NCI-H128 (cell line): ENCODE data around the gene STX1B.
"Not testable (repeated sequence)": the region's sequence is repeated elsewhere in the genome, so short reads cannot be mapped to it uniquely, and the experiment has no call there.

Experiments
- DNase-seq: peaks from one replicate; lab custom pipeline; 2025; ENCODE audit not compliant: unreplicated experiment; lab: John Stamatoyannopoulos, UW

STX1B gene

GRCh38 chr16:31016018-31016417 is 5.6 kb upstream of the STX1B start:
- no peak for DNase-seq

DNA sequence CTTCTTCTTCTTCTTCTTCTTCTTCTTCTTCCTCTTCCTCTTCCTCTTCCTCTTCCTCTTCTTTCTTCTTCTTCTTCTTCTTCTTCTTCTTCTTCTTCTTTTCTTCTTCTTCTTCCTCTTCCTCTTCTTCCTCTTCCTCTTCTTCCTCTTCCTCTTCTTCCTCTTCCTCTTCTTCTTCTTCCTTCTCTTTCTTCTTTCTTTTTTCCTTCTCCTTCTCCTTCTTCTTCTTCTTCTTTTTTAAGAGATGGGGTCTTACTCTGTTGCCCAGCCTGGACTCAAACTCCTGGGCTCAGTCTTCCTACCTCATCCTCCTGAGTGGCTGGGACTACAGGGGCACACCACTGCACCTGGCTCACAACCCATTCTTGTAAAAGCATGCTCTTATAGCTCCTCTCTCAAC is 2.9 kb upstream of the STX1B start:
- not testable (repeated sequence) for DNase-seq

GRCh38 chr16:31011815-31012214 is 1.4 kb upstream of the STX1B start:
- DNase-seq = not testable (repeated sequence)

GRCh38 chr16:31009894-31010584 is 399 bp downstream of the STX1B start:
- DNase-seq = no peak

DNA sequence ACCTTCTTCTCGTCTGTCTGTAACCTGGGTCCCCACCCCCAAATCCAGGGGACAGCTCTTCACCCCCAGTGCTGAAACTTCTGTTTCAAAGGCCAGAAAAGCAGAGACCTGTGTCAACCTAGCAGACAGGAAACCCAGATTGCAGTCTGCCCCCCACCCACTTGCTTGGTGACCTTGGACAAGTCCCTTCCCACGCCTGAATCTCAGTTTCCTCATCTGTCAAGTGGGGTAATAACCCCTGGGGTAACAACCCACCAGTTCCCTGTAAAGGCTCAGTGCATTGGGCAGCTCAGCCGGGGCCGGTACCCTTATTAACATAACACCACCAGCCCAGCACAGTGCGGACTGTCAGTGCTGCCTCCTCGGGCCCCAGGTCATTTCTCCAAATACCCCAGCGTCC is 1.3 kb downstream of the STX1B start:
- DNase-seq = no peak

- DNase-seq = no peak
Measured at GRCh38 chr16:31008551-31008950, 1.9 kb downstream of the STX1B start.

DNA sequence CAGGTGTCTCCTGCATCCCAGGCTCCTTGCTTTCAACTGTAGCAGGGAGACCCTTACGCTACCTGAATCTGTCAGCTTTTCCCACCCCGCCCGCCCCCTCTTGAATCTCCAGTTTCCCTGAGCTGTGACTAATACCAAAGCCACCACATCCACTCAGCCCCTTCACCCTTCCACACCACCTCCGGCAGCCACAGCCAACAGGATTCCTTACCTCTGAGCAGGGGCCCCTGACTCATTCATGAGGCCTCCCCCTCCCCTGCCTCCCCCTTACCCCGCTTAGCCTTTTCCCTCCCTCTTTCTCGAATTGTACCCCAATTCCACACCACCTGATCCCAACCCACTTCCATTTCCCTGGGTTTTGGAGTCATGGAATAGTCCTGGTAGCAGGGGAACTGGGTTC is 2.3 kb downstream of the STX1B start:
- DNase-seq = no peak

GRCh38 chr16:31007684-31008083 is 2.8 kb downstream of the STX1B start:
- no peak for DNase-seq

GRCh38 chr16:31006589-31006988 is 3.8 kb downstream of the STX1B start:
- DNase-seq = no peak

- DNase-seq = no peak
Measured at GRCh38 chr16:31006086-31006385, 4.4 kb downstream of the STX1B start.

- no peak for DNase-seq
Measured at GRCh38 chr16:31005350-31006085, 4.9 kb downstream of the STX1B start.

- DNase-seq = no peak
Measured at GRCh38 chr16:31004658-31005057, 5.8 kb downstream of the STX1B start.

GRCh38 chr16:31003744-31004143 is 6.7 kb downstream of the STX1B start:
- DNase-seq = no peak

GRCh38 chr16:31002862-31003341 is 7.5 kb downstream of the STX1B start:
- no peak for DNase-seq

- DNase-seq = no peak
Measured at GRCh38 chr16:31002250-31002700, 8.2 kb downstream of the STX1B start.

GRCh38 chr16:31001507-31002249 is 8.8 kb downstream of the STX1B start:
- no peak for DNase-seq

GRCh38 chr16:31000671-31001382 is 9.6 kb downstream of the STX1B start:
- no peak for DNase-seq

GRCh38 chr16:30998852-30999761 is 11.3 kb downstream of the STX1B start:
- DNase-seq = no peak

DNA sequence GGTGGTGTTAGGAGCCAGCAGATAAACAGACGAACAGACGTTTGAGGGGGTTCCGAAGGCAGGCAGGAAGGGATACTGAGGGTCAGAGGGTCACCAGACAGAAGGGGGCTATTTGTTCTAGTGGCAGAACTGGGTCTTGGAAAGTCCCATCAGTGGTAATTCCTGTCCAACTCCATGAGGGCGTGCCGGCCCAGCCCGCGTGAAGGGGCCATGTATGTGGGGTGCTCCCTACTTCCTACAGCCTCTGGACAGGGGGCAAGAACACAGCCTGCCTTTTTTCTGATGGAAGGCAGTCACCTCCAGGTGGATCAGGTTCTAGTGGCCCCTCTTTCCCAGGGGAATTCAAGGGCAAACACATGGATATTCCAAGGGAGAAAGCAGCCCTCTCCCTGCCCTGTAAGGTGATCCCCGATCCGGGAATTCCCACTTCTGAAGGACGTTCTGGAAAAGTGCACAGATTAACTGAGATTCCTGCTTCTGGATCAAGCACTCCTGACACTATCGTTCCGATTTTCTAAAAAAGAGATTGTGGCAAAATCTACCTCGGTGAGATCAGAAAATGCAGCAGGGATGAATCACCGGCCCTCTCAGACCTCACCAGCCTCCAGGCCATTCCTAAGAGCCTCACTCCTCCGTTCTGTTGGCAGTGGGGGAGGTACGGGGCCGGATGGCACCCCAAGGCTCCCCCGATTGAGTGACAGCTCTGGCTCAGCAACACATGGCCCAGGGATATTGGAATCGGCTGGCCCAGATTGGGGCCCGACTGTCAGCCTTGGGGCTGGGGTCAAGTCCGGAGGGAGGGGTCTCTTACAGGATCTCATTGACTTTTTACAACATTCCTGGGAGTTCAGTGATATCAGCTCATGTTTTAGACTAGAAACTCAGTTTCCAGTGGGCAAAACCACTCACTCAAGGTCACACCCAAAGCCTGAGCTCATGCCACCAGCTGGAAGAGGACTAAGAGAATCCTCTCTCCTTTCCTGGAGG is 12.4 kb downstream of the STX1B start:
- DNase-seq = no peak
